ENCODE results near the gene ZBTB40.

- no peak for TF ChIP-seq CTCF (IDR thresholded peaks at IDR 0.05; ENCODE audit: low read length)
- TF ChIP-seq EZH2 (IDR thresholded peaks at IDR 0.05; ENCODE audit: borderline replicate concordance, low read length): no peak
These were observed 84.9 kb downstream of the ZBTB40 start for GRCh38 chr1:22536506-22536905.

Data from OCI-LY1 (cell line).